Esophagus muscularis mucosa (tissue), 4 donors: ENCODE results near the gene CCDC34. TPM values are rescaled to one million over a fixed set of nuclear protein-coding genes. Genes with fewer than 3 reads are reported as not detected.

ENCODE experiments used
- DNase-seq: peaks from one replicate; pipeline ENCODE4 v3.0.0-alpha.2; 2017; ENCODE audit errors: extremely low spot score
- H3K27ac ChIP-seq, 4 donors: fragments of 200-600 bp; sonication (generic); replicated peaks in 1 of 4; 1 replicate in 3 of 4; 2 replicates in 1 of 4; pipeline ENCODE4 v1.5.1; 2016 to 2019; ENCODE audit warnings: mild to moderate bottlenecking in 1 of 4
- H3K27me3 ChIP-seq, 4 donors: fragments of 200-600 bp; sonication (generic); one replicate each; pipeline versions ENCODE4 v1.5.1 to v1.6.0; 2016 to 2019
- H3K36me3 ChIP-seq, 4 donors: fragments of 200-600 bp; sonication (generic); one replicate each; pipeline ENCODE4 v1.5.1; 2016 to 2019
- H3K4me1 ChIP-seq, 4 donors: fragments of 200-600 bp; sonication (generic); one replicate each; pipeline ENCODE4 v1.5.1; 2016 to 2019
- H3K4me3 ChIP-seq, 4 donors: fragments of 200-600 bp; sonication (generic); 1 replicate in 2 of 4; 2 replicates in 2 of 4; pipeline ENCODE4 v1.5.1; 2016 to 2019; ENCODE audit warnings: mild to moderate bottlenecking in 4 of 4, moderate library complexity in 1 of 4
- H3K9me3 ChIP-seq, 4 donors: fragments of 200-600 bp; sonication (generic); 1 replicate in 3 of 4; 2 replicates in 1 of 4; pipeline ENCODE4 v1.5.1; 2016 to 2019
- EP300 ChIP-seq: sonication (generic); formaldehyde crosslinking; IDR thresholded peaks from one replicate; pipeline ENCODE4 v1.6.1; 2017; ENCODE audit warnings: antibody characterized with exemption
- POLR2A ChIP-seq: fragments of 450-650 bp; IDR thresholded peaks from one replicate; pipeline ENCODE4 v1.6.1; 2017; ENCODE audit warnings: antibody characterized with exemption, moderate library complexity, mild to moderate bottlenecking, low read depth
- POLR2AphosphoS5 ChIP-seq, 2 donors: sonication (generic); formaldehyde crosslinking; IDR thresholded peaks; one replicate each; pipeline ENCODE4 v1.6.1; 2017; ENCODE audit warnings: antibody characterized with exemption in 2 of 2
- WGBS: methylation state at CpG from one replicate; pipeline ENCODE4 v1.1.5; 2018; 5-methylcytosine and 5-hydroxymethylcytosine counted together
- intact Hi-C: fragments of 100-400 bp; cut with DNase I; formaldehyde crosslinking; loops from one replicate; pipeline ENCODE4 v1.15.1; 2023
- total RNA-seq, 4 donors: library from RNA; depleted of rRNA; stranded (reverse); fragments of >200 nt; gene quantifications; one replicate each; pipeline versions ENCODE4 v1.1.0 to v1.2.1, GENCODE V29; 2016
- TF ChIP-seq, protein P1 (sequence below), 3 experiments: fragments of 200-600 bp in 2 of 3; fragments of 450-650 bp in 1 of 3; sonication (generic) in 2 of 3; IDR thresholded peaks; one replicate each; pipeline ENCODE4 v1.5.1; 2017 to 2019; ENCODE audit warnings: antibody characterized with exemption in 3 of 3, mild to moderate bottlenecking in 2 of 3, moderate library complexity in 1 of 3

CCDC34 gene
- total RNA-seq, 4 donors from 2014 or later, result 0.83 to 1.5 (median 1.2) TPM

DNA sequence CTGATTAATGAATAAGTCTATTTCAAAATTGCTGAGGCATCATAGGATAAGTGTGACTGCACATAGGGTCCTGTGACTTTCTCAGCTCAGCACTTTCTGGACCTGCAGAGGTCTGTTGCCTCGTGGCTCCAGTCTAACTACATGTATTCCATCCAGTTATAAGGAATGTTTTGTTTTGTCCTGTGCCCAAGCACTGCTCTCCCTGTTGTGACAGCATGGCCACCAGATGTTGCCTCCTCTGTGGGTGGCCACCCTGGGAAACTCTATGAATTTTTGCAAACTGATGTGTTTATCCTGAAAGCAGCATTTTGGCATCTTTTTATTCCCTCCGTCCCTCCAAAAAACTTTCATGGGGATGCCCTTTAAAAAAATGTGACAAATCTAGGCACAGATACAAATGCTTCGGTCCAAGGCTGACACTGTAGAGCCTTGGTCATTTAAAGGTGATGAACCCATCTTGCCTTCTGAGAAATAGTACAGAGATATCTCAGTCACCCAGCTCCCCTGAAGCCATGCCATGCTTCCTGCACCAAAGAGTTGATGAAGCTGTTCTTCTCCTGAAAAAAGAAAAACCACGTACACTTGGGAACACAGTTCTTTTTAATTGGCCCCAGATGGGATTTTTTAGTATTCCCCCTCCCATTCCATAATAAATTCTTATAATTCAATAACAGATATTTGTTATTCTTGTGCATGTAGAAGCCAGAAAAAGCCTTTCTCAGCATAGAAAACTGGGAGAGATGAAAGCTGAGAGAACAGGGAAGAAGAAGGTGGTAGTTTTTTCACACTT, 72.6 kb downstream of the CCDC34 start:
- no peaks in the 10 kb centered on the region for H3K36me3 ChIP-seq
- 72% methylated on average over 4 of the region's 4 CpGs for WGBS
- H3K9me3 ChIP-seq, result no peaks in the 10 kb centered on the region
- TF ChIP-seq POLR2A, result no peak
- no peak for TF ChIP-seq POLR2AphosphoS5 (IDR thresholded peaks at IDR 0.05)
- no peak for TF ChIP-seq EP300
- TF ChIP-seq, protein P1, sequence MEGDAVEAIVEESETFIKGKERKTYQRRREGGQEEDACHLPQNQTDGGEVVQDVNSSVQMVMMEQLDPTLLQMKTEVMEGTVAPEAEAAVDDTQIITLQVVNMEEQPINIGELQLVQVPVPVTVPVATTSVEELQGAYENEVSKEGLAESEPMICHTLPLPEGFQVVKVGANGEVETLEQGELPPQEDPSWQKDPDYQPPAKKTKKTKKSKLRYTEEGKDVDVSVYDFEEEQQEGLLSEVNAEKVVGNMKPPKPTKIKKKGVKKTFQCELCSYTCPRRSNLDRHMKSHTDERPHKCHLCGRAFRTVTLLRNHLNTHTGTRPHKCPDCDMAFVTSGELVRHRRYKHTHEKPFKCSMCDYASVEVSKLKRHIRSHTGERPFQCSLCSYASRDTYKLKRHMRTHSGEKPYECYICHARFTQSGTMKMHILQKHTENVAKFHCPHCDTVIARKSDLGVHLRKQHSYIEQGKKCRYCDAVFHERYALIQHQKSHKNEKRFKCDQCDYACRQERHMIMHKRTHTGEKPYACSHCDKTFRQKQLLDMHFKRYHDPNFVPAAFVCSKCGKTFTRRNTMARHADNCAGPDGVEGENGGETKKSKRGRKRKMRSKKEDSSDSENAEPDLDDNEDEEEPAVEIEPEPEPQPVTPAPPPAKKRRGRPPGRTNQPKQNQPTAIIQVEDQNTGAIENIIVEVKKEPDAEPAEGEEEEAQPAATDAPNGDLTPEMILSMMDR (IDR thresholded peaks at IDR 0.05), result no peak
- intact Hi-C loops, result no loop called here
- DNase-seq, result no peak
- no peak overlapping the region for H3K4me3 ChIP-seq
- no peaks in the 10 kb centered on the region for H3K4me1 ChIP-seq
- H3K27ac ChIP-seq, result no peak overlapping the region
- no peaks in the 10 kb centered on the region for H3K27me3 ChIP-seq

Other genes starting within 250 kb of the CCDC34 start
- 10 to 100 TPM; 24.9 to 37.6 (median 27.6) TPM for gene LGR4, start 109.6 kb upstream of the CCDC34 start, total RNA-seq
- 10 to 100 TPM; 33.2 to 46.3 (median 44.0) TPM for gene LIN7C, start 143.6 kb upstream of the CCDC34 start, total RNA-seq